HEK293 (cell line): ENCODE results near the gene ASTN2.

ENCODE experiments used
- CTCF ChIA-PET: fragments of 350-600 bp; formaldehyde crosslinking; extraction: SDS; loops from one replicate; lab custom pipeline; 2021; ENCODE audit warnings: antibody characterized with exemption; lab: Yijun Ruan, JAX
- POLR2A ChIA-PET: fragments of 300-600 bp; formaldehyde crosslinking; extraction: SDS; loops from one replicate; lab custom pipeline; 2020; ENCODE audit warnings: antibody characterized with exemption, inconsistent platforms; lab: Yijun Ruan, JAX
- H3K27ac ChIP-seq: fragments of 200-500 bp; sonication (Bioruptor generic); 2 replicates; pipeline ENCODE4 v1.5.1; 2014; ENCODE audit warnings: low read depth, low read length, control low read depth, inconsistent platforms; ENCODE audit errors: extremely low read depth
- H3K36me3 ChIP-seq, 2 experiments: fragments of 200-500 bp in 1 of 2; sonication (Bioruptor generic) in 1 of 2; 1 replicate in 1 of 2; 2 replicates in 1 of 2; pipeline ENCODE4 v1.5.1; 2014 to 2017; ENCODE audit warnings: inconsistent platforms in 2 of 2, low read length in 2 of 2; ENCODE audit not compliant: control insufficient read depth in 2 of 2, insufficient read depth in 1 of 2
- H3K4me1 ChIP-seq: fragments of 200-500 bp; sonication (Bioruptor generic); 2 replicates; pipeline ENCODE4 v1.5.1; 2014; ENCODE audit warnings: mild to moderate bottlenecking, low read length, inconsistent platforms; ENCODE audit not compliant: control insufficient read depth, insufficient read depth
- H3K4me3 ChIP-seq: 2 replicates; pipeline ENCODE4 v1.5.1; 2011; ENCODE audit warnings: low read depth, mild to moderate bottlenecking, control low read depth, low read length, moderate library complexity
- H3K9me3 ChIP-seq: fragments of 200-500 bp; sonication (Bioruptor generic); 2 replicates; pipeline ENCODE4 v1.5.1; 2014; ENCODE audit warnings: low read depth, low read length, inconsistent platforms; ENCODE audit not compliant: control insufficient read depth, insufficient read depth
- GFI1B ChIP-seq: fragments of 450-650 bp; formaldehyde crosslinking; IDR thresholded peaks from 2 replicates; pipeline ENCODE4 v1.5.1; 2016; ENCODE audit warnings: missing biosample characterization, missing genetic modification characterization
- GLI4 ChIP-seq: fragments of 450-650 bp; formaldehyde crosslinking; IDR thresholded peaks from 2 replicates; pipeline ENCODE4 v1.5.1; 2016; ENCODE audit warnings: missing biosample characterization, missing genetic modification characterization
- HIC1 ChIP-seq: fragments of 450-650 bp; formaldehyde crosslinking; IDR thresholded peaks from 2 replicates; pipeline ENCODE4 v1.5.1; 2016; ENCODE audit warnings: missing biosample characterization, missing genetic modification characterization
- KLF7 ChIP-seq: fragments of 450-650 bp; formaldehyde crosslinking; IDR thresholded peaks from 2 replicates; pipeline ENCODE4 v1.5.1; 2016; ENCODE audit warnings: missing biosample characterization, missing genetic modification characterization, borderline replicate concordance
- PRDM1 ChIP-seq: fragments of 450-650 bp; formaldehyde crosslinking; IDR thresholded peaks from 2 replicates; pipeline ENCODE4; 2016; ENCODE audit warnings: missing biosample characterization, missing genetic modification characterization
- RBAK ChIP-seq: fragments of 450-650 bp; formaldehyde crosslinking; IDR thresholded peaks from 2 replicates; pipeline ENCODE4 v1.5.1; 2016; ENCODE audit warnings: missing biosample characterization, missing genetic modification characterization
- REPIN1 ChIP-seq: fragments of 450-650 bp; formaldehyde crosslinking; IDR thresholded peaks from 2 replicates; pipeline ENCODE4 v1.5.1; 2017; ENCODE audit warnings: missing biosample characterization, missing genetic modification characterization, low read depth
- WT1 ChIP-seq: fragments of 450-650 bp; formaldehyde crosslinking; IDR thresholded peaks from 2 replicates; pipeline ENCODE4 v1.5.1; 2016; ENCODE audit warnings: missing biosample characterization, missing genetic modification characterization
- ZBTB17 ChIP-seq: fragments of 450-650 bp; formaldehyde crosslinking; IDR thresholded peaks from 2 replicates; pipeline ENCODE4 v1.5.1; 2016; ENCODE audit warnings: missing biosample characterization, missing genetic modification characterization
- ZBTB7A ChIP-seq: fragments of 450-650 bp; formaldehyde crosslinking; IDR thresholded peaks from 2 replicates; pipeline ENCODE4 v1.5.1; 2016; ENCODE audit warnings: low read depth, missing biosample characterization, missing genetic modification characterization
- ZFP3 ChIP-seq: fragments of 450-650 bp; formaldehyde crosslinking; IDR thresholded peaks from 2 replicates; pipeline ENCODE4 v1.5.1; 2016; ENCODE audit warnings: low read depth, missing biosample characterization, missing genetic modification characterization
- ZNF148 ChIP-seq: fragments of 450-650 bp; formaldehyde crosslinking; IDR thresholded peaks from 2 replicates; pipeline ENCODE4 v1.5.0; 2017; ENCODE audit warnings: missing biosample characterization, missing genetic modification characterization, borderline replicate concordance
- ZNF155 ChIP-seq: fragments of 450-650 bp; formaldehyde crosslinking; IDR thresholded peaks from 2 replicates; pipeline ENCODE4 v1.5.1; 2016; ENCODE audit warnings: missing biosample characterization, missing genetic modification characterization
- ZNF18 ChIP-seq: fragments of 450-650 bp; formaldehyde crosslinking; IDR thresholded peaks from 2 replicates; pipeline ENCODE4 v1.5.1; 2016; ENCODE audit warnings: missing biosample characterization, missing genetic modification characterization
- ZNF248 ChIP-seq: fragments of 450-650 bp; formaldehyde crosslinking; IDR thresholded peaks from 2 replicates; pipeline ENCODE4 v1.5.1; 2017; ENCODE audit warnings: missing biosample characterization, missing genetic modification characterization
- ZNF26 ChIP-seq: fragments of 450-650 bp; formaldehyde crosslinking; IDR thresholded peaks from 2 replicates; pipeline ENCODE4 v1.5.1; 2016; ENCODE audit warnings: missing biosample characterization, missing genetic modification characterization
- ZNF416 ChIP-seq: fragments of 450-650 bp; formaldehyde crosslinking; IDR thresholded peaks from 2 replicates; pipeline ENCODE4 v1.5.1; 2016; ENCODE audit warnings: missing biosample characterization, missing genetic modification characterization
- ZNF530 ChIP-seq: fragments of 450-650 bp; formaldehyde crosslinking; IDR thresholded peaks from 2 replicates; pipeline ENCODE4 v1.5.1; 2016; ENCODE audit warnings: low read depth, missing biosample characterization, missing genetic modification characterization
- ZNF548 ChIP-seq: fragments of 450-650 bp; formaldehyde crosslinking; IDR thresholded peaks from 2 replicates; pipeline ENCODE4 v1.5.1; 2016; ENCODE audit warnings: missing biosample characterization, missing genetic modification characterization
- ZNF571 ChIP-seq: fragments of 450-650 bp; formaldehyde crosslinking; IDR thresholded peaks from 2 replicates; pipeline ENCODE4 v1.5.0; 2017; ENCODE audit warnings: missing biosample characterization, missing genetic modification characterization
- ZNF670 ChIP-seq: fragments of 450-650 bp; formaldehyde crosslinking; IDR thresholded peaks from 2 replicates; pipeline ENCODE4 v1.5.1; 2016; ENCODE audit warnings: missing biosample characterization, missing genetic modification characterization, low read depth
- ZNF791 ChIP-seq: fragments of 450-650 bp; formaldehyde crosslinking; IDR thresholded peaks from 2 replicates; pipeline ENCODE4 v1.5.1; 2016; ENCODE audit warnings: missing biosample characterization, missing genetic modification characterization
- ZNF837 ChIP-seq: fragments of 450-650 bp; formaldehyde crosslinking; IDR thresholded peaks from 2 replicates; pipeline ENCODE4 v1.5.1; 2016; ENCODE audit warnings: missing biosample characterization, missing genetic modification characterization
- ZSCAN5A ChIP-seq: fragments of 450-650 bp; formaldehyde crosslinking; IDR thresholded peaks from 2 replicates; pipeline ENCODE4 v1.5.1; 2016; ENCODE audit warnings: missing biosample characterization, missing genetic modification characterization

The ASTN2 gene

GRCh38 chr9:117453737-117454136 lies 38.9 kb upstream of the ASTN2 start:
- POLR2A ChIA-PET = no interaction called here
- Histone ChIP-seq H3K9me3 (no peaks in the 10 kb centered on the region), H3K4me1 (no peaks in the 10 kb centered on the region)
- no peak for TF ChIP-seq ZNF155 (tag by site-specific recombination)
- TF ChIP-seq ZNF548 (tag by site-specific recombination) = no peak
- no peak for TF ChIP-seq GLI4 (tag by site-specific recombination)
- no peak for TF ChIP-seq ZBTB7A (tag by site-specific recombination)
- TF ChIP-seq ZNF18 (tag by site-specific recombination) = no peak
- TF ChIP-seq REPIN1 (tag by site-specific recombination) = no peak
- no peak for TF ChIP-seq ZNF791 (tag by site-specific recombination)
- no peak for TF ChIP-seq ZFP3
- TF ChIP-seq, all 188 proteins: peak for 0
- CTCF ChIA-PET = no interaction called here
- Histone ChIP-seq H3K36me3 (no peaks in the 10 kb centered on the region), H3K4me3 (no peak overlapping the region), H3K27ac (no peak overlapping the region)

GRCh38 chr9:117451311-117451710 lies 36.5 kb upstream of the ASTN2 start:
- POLR2A ChIA-PET = no interaction called here
- TF ChIP-seq ZSCAN5A (tag by site-specific recombination) (no peak), ZNF670 (no peak), ZNF26 (no peak), GFI1B (tag by site-specific recombination) (no peak), RBAK (tag by site-specific recombination) (no peak), ZNF248 (tag by site-specific recombination) (no peak)
- CTCF ChIA-PET = no interaction called here

GRCh38 chr9:117448066-117448465 lies 33.2 kb upstream of the ASTN2 start:
- Histone ChIP-seq H3K9me3 (no peaks in the 10 kb centered on the region), H3K4me3 (no peak overlapping the region), H3K36me3 (no peaks in the 10 kb centered on the region), H3K27ac (no peak overlapping the region), H3K4me1 (no peaks in the 10 kb centered on the region)
- ChIA-PET CTCF (interaction anchor here (0.7 to 0.8 kb wide), 2 partner anchors 35 to 200 kb away, joined by 3 read pairs; no protein-coding TSS in a partner anchor), POLR2A (no interaction called here)
- TF ChIP-seq KLF7 (tag by site-specific recombination) (no peak), HIC1 (tag by site-specific recombination) (no peak), ZNF530 (tag by site-specific recombination) (no peak), ZNF148 (tag by site-specific recombination) (no peak), PRDM1 (no peak), ZNF248 (tag by site-specific recombination) (no peak), ZNF416 (tag by site-specific recombination) (no peak), WT1 (tag by site-specific recombination) (no peak), ZNF571 (tag by site-specific recombination) (no peak), ZBTB17 (tag by site-specific recombination) (no peak), ZNF837 (no peak)

More at GRCh38 chr9:117451311-117451710, 36.5 kb upstream of the ASTN2 start:
- no peaks in the 10 kb centered on the region for H3K36me3 ChIP-seq
- no peak overlapping the region for H3K27ac ChIP-seq
- H3K4me3 ChIP-seq = no peak overlapping the region
- H3K4me1 ChIP-seq = no peaks in the 10 kb centered on the region
- no peaks in the 10 kb centered on the region for H3K9me3 ChIP-seq
